OCI-LY1 (cell line): ENCODE results near the gene ABL2.
"Not testable (repeated sequence)": the region's sequence is repeated elsewhere in the genome, so short reads cannot be mapped to it uniquely, and the experiment has no call there.

ENCODE experiments used
- CTCF ChIP-seq: fragments of 200-600 bp; sonication (generic), shearing (Covaris generic); IDR thresholded peaks from 2 replicates; pipeline ENCODE4 v1.5.1; 2017; ENCODE audit warnings: mild to moderate bottlenecking, antibody characterized with exemption, low read length, moderate library complexity, mixed read lengths
- EZH2 ChIP-seq: fragments of 200-600 bp; sonication (generic), shearing (Covaris generic); IDR thresholded peaks from 2 replicates; pipeline ENCODE4 v1.8.0; 2017; ENCODE audit warnings: borderline replicate concordance, mixed run types, mild to moderate bottlenecking, antibody characterized with exemption, low read length, moderate library complexity, mixed read lengths

- TF ChIP-seq CTCF, EZH2: not testable (repeated sequence)
Observed at GRCh38 chr1:179221121-179221520, 8.4 kb downstream of the ABL2 start.
